Measurements from ENCODE around the gene SFSWAP. TPM values are rescaled to one million over a fixed set of nuclear protein-coding genes. Genes with fewer than 3 reads are reported as not detected.

SFSWAP gene
- total and polyA plus RNA-seq, 10 donors: 19.5 to 74.4 (median 58.8) TPM

- H3K36me3 ChIP-seq: no peaks in the 10 kb centered on the region
- no peaks in the 10 kb centered on the region for H3K9me3 ChIP-seq
- no peak for DNase-seq
- TF ChIP-seq POLR2AphosphoS5 (IDR thresholded peaks at IDR 0.05): peak in 1 of 3 donors; percentile 8
- no peak for TF ChIP-seq POLR2A (IDR thresholded peaks at IDR 0.05)
- no peak overlapping the region for H3K27ac ChIP-seq
- H3K4me3 ChIP-seq: peak overlapping the region; percentile 30 to 72 (median 51)
- H3K27me3 ChIP-seq (replicated peaks in 1 of 7): peaks cover 0 to 94% (median 47%) of the 10 kb centered on the region in 7 donors
- intact Hi-C loops (cut with DNase I; ENCODE audit: low total_unique reads): no loop called here
- WGBS, 5 donors: 7 to 11% (median 9%) methylated on average over 22 to 27 of the region's 27 CpGs; no CpG with 5 or more reads in 1 of the 5 donors
- H3K4me1 ChIP-seq: peaks cover 23 to 64% (median 43%) of the 10 kb centered on the region in 6 donors
Observed at GRCh38 chr12:131829356-131829747, 118.5 kb downstream of the SFSWAP start.

DNA sequence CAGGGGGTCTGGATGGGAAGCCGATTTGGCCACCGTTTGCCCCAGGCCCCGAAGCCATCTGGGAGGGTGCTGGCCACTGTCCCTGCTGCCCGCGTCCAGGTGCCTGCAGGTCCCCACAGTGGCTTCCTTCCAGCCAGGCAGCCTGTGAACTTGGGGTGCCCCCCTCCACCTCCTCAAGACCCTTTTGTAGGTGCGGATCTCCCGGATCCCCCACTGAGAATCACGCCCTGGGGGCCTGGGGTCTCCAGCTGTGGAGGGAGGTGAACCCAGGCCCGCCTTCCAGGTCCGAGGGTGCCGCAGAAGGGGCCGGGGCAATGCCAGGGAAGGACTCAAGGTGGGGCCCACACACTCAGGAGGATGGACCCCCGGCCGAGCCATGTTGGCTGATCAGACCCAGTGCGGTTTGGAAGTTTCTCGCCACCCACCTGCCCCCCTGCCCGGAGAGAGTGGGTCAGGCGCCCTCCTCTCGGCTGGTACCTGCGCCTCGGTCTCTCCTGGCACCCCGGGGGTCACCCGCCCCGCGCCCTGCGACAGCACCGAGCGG lies 119.0 kb downstream of the SFSWAP start:
- no peak for TF ChIP-seq CTCF (IDR thresholded peaks at IDR 0.05 in 8 of 11, conservative IDR thresholded peaks at IDR 0.05 in 3 of 11)
- H3K4me3 ChIP-seq: peak overlapping the region in 7 of 8 donors; percentile 44 to 72 (median 54)
- H3K4me1 ChIP-seq: peaks cover 23 to 64% (median 43%) of the 10 kb centered on the region in 6 donors
- no peak for DNase-seq
- no peaks in the 10 kb centered on the region for H3K9me3 ChIP-seq
- 13 to 17% (median 15%) methylated on average over 4 to 28 of the region's 28 CpGs for WGBS, 5 donors
- intact Hi-C loops (cut with DNase I; ENCODE audit: low total_unique reads): no loop called here
- peak overlapping the region in 4 of 8 donors; percentile 30 to 48 (median 42) for H3K27ac ChIP-seq
- H3K36me3 ChIP-seq: no peaks in the 10 kb centered on the region
- H3K27me3 ChIP-seq (replicated peaks in 1 of 7): peaks cover 0 to 95% (median 47%) of the 10 kb centered on the region in 7 donors

- WGBS, 5 donors: 0 to 5% (median 1%) methylated on average over 22 to 50 of the region's 50 CpGs
- Histone ChIP-seq H3K4me3 (peak overlapping the region; percentile 42 to 72 (median 50)), H3K27ac (peak overlapping the region in 5 of 8 donors; percentile 30 to 56 (median 48)), H3K36me3 (no peaks in the 10 kb centered on the region), H3K9me3 (no peaks in the 10 kb centered on the region), H3K4me1 (peaks cover 23 to 61% (median 43%) of the 10 kb centered on the region in 6 donors), H3K27me3 (replicated peaks in 1 of 7) (peaks cover 0 to 95% (median 47%) of the 10 kb centered on the region in 7 donors)
- intact Hi-C loops (cut with DNase I; ENCODE audit: low total_unique reads): no loop called here
- DNase-seq: peak; percentile 94
- no peak for TF ChIP-seq POLR2A (IDR thresholded peaks at IDR 0.05)
- TF ChIP-seq POLR2AphosphoS5 (IDR thresholded peaks at IDR 0.05): peak; percentile 34 to 73 (median 67)
- TF ChIP-seq CTCF (IDR thresholded peaks at IDR 0.05 in 8 of 11, conservative IDR thresholded peaks at IDR 0.05 in 3 of 11): peak; percentile 35 to 79 (median 61)
Observed at GRCh38 chr12:131830335-131830913, 119.5 kb downstream of the SFSWAP start.

- intact Hi-C loops (cut with DNase I; ENCODE audit: low total_unique reads): no loop called here
- peaks cover 0 to 89% (median 45%) of the 10 kb centered on the region in 7 donors for H3K27me3 ChIP-seq (replicated peaks in 1 of 7)
- H3K9me3 ChIP-seq: no peaks in the 10 kb centered on the region
- peaks cover 23 to 56% (median 43%) of the 10 kb centered on the region in 6 donors for H3K4me1 ChIP-seq
- H3K4me3 ChIP-seq: peak overlapping the region; percentile 42 to 72 (median 50)
- 5 to 7% (median 5%) methylated on average over 26 to 33 of the region's 33 CpGs for WGBS, 5 donors
- TF ChIP-seq CTCF (IDR thresholded peaks at IDR 0.05 in 8 of 11, conservative IDR thresholded peaks at IDR 0.05 in 3 of 11): no peak
- TF ChIP-seq POLR2A (IDR thresholded peaks at IDR 0.05): no peak
- TF ChIP-seq POLR2AphosphoS5 (IDR thresholded peaks at IDR 0.05): no peak
- DNase-seq: no peak
- peak overlapping the region in 5 of 8 donors; percentile 30 to 63 (median 51) for H3K27ac ChIP-seq
- H3K36me3 ChIP-seq: no peaks in the 10 kb centered on the region
Observed at GRCh38 chr12:131830914-131831571, 120.2 kb downstream of the SFSWAP start.

All from spleen (tissue), 11 donors.